ENCODE results near the gene RBX1.
"Not testable (repeated sequence)": the region's sequence is repeated elsewhere in the genome, so short reads cannot be mapped to it uniquely, and the experiment has no call there.

Gene RBX1

GRCh38 chr22:40997520-40997919 lies 46.3 kb downstream of the RBX1 start:
- Histone ChIP-seq H3K27ac (ENCODE audit: low read length) (no peak overlapping the region), H3K36me3 (ENCODE audit: control insufficient read depth in 2 of 2, insufficient read depth in 2 of 2, low read length in 2 of 2) (no peaks in the 10 kb centered on the region), H3K9ac (ENCODE audit: low read length in 2 of 2) (no peak overlapping the region), H3K4me3 (ENCODE audit: low read length in 2 of 2) (no peak overlapping the region), H3K27me3 (ENCODE audit: control insufficient read depth in 1 of 2, insufficient read depth in 2 of 2, low read length in 2 of 2) (peaks cover 0 to 2% of the 10 kb centered on the region in 2 donors), H3K4me1 (ENCODE audit: control insufficient read depth, insufficient read depth, low read length) (no peaks in the 10 kb centered on the region), H3K9me3 (ENCODE audit: control insufficient read depth in 2 of 2, low read length in 2 of 2) (no peaks in the 10 kb centered on the region)

GRCh38 chr22:41000040-41000565 lies 48.9 kb downstream of the RBX1 start:
- Histone ChIP-seq H3K9ac (ENCODE audit: low read length in 2 of 2) (no peak overlapping the region), H3K27me3 (ENCODE audit: control insufficient read depth in 1 of 2, insufficient read depth in 2 of 2, low read length in 2 of 2) (no peaks in the 10 kb centered on the region), H3K27ac (ENCODE audit: low read length) (no peak overlapping the region), H3K4me1 (ENCODE audit: control insufficient read depth, insufficient read depth, low read length) (no peaks in the 10 kb centered on the region), H3K36me3 (ENCODE audit: control insufficient read depth in 2 of 2, insufficient read depth in 2 of 2, low read length in 2 of 2) (no peaks in the 10 kb centered on the region), H3K4me3 (ENCODE audit: low read length in 2 of 2) (no peak overlapping the region), H3K9me3 (ENCODE audit: control insufficient read depth in 2 of 2, low read length in 2 of 2) (no peaks in the 10 kb centered on the region)

- H3K36me3 ChIP-seq (ENCODE audit: control insufficient read depth in 2 of 2, insufficient read depth in 2 of 2, low read length in 2 of 2) = no peaks in the 10 kb centered on the region
- no peak overlapping the region for H3K4me3 ChIP-seq (ENCODE audit: low read length in 2 of 2)
- H3K9me3 ChIP-seq (ENCODE audit: control insufficient read depth in 2 of 2, low read length in 2 of 2) = no peaks in the 10 kb centered on the region
- no peak overlapping the region for H3K27ac ChIP-seq (ENCODE audit: low read length)
- H3K27me3 ChIP-seq (ENCODE audit: control insufficient read depth in 1 of 2, insufficient read depth in 2 of 2, low read length in 2 of 2) = no peaks in the 10 kb centered on the region
- no peak overlapping the region for H3K9ac ChIP-seq (ENCODE audit: low read length in 2 of 2)
- no peaks in the 10 kb centered on the region for H3K4me1 ChIP-seq (ENCODE audit: control insufficient read depth, insufficient read depth, low read length)
Observed at GRCh38 chr22:41000941-41001721, 50.0 kb downstream of the RBX1 start.

- Histone ChIP-seq H3K9ac (ENCODE audit: low read length in 2 of 2) (no peak overlapping the region), H3K4me1 (ENCODE audit: control insufficient read depth, insufficient read depth, low read length) (no peaks in the 10 kb centered on the region), H3K36me3 (ENCODE audit: control insufficient read depth in 2 of 2, insufficient read depth in 2 of 2, low read length in 2 of 2) (no peaks in the 10 kb centered on the region), H3K9me3 (ENCODE audit: control insufficient read depth in 2 of 2, low read length in 2 of 2) (no peaks in the 10 kb centered on the region), H3K27me3 (ENCODE audit: control insufficient read depth in 1 of 2, insufficient read depth in 2 of 2, low read length in 2 of 2) (no peaks in the 10 kb centered on the region), H3K27ac (ENCODE audit: low read length) (no peak overlapping the region), H3K4me3 (ENCODE audit: low read length in 2 of 2) (no peak overlapping the region)
Observed at GRCh38 chr22:41001722-41002122, 50.5 kb downstream of the RBX1 start.

GRCh38 chr22:41002386-41002785 lies 51.2 kb downstream of the RBX1 start:
- H3K36me3 ChIP-seq (ENCODE audit: control insufficient read depth in 2 of 2, insufficient read depth in 2 of 2, low read length in 2 of 2); H3K9me3 ChIP-seq (ENCODE audit: control insufficient read depth in 2 of 2, low read length in 2 of 2); H3K4me1 ChIP-seq (ENCODE audit: control insufficient read depth, insufficient read depth, low read length); H3K27me3 ChIP-seq (ENCODE audit: control insufficient read depth in 1 of 2, insufficient read depth in 2 of 2, low read length in 2 of 2); H3K4me3 ChIP-seq (ENCODE audit: low read length in 2 of 2); H3K9ac ChIP-seq (ENCODE audit: low read length in 2 of 2); H3K27ac ChIP-seq (ENCODE audit: low read length): not testable (repeated sequence)

- no peaks in the 10 kb centered on the region for H3K27me3 ChIP-seq (ENCODE audit: control insufficient read depth in 1 of 2, insufficient read depth in 2 of 2, low read length in 2 of 2)
- H3K27ac ChIP-seq (ENCODE audit: low read length) = no peak overlapping the region
- no peak overlapping the region for H3K9ac ChIP-seq (ENCODE audit: low read length in 2 of 2)
- no peak overlapping the region for H3K4me3 ChIP-seq (ENCODE audit: low read length in 2 of 2)
- no peaks in the 10 kb centered on the region for H3K36me3 ChIP-seq (ENCODE audit: control insufficient read depth in 2 of 2, insufficient read depth in 2 of 2, low read length in 2 of 2)
- H3K9me3 ChIP-seq (ENCODE audit: control insufficient read depth in 2 of 2, low read length in 2 of 2) = no peaks in the 10 kb centered on the region
- H3K4me1 ChIP-seq (ENCODE audit: control insufficient read depth, insufficient read depth, low read length) = no peaks in the 10 kb centered on the region
Observed at GRCh38 chr22:41003066-41003465, 51.9 kb downstream of the RBX1 start.

- no peak overlapping the region for H3K4me3 ChIP-seq (ENCODE audit: low read length in 2 of 2)
- H3K27me3 ChIP-seq (ENCODE audit: control insufficient read depth in 1 of 2, insufficient read depth in 2 of 2, low read length in 2 of 2) = no peaks in the 10 kb centered on the region
- H3K27ac ChIP-seq (ENCODE audit: low read length) = no peak overlapping the region
- no peak overlapping the region for H3K9ac ChIP-seq (ENCODE audit: low read length in 2 of 2)
- no peaks in the 10 kb centered on the region for H3K36me3 ChIP-seq (ENCODE audit: control insufficient read depth in 2 of 2, insufficient read depth in 2 of 2, low read length in 2 of 2)
- H3K4me1 ChIP-seq (ENCODE audit: control insufficient read depth, insufficient read depth, low read length) = no peaks in the 10 kb centered on the region
- H3K9me3 ChIP-seq (ENCODE audit: control insufficient read depth in 2 of 2, low read length in 2 of 2) = no peaks in the 10 kb centered on the region
Observed at GRCh38 chr22:41003976-41004375, 52.8 kb downstream of the RBX1 start.

- Histone ChIP-seq H3K9me3 (ENCODE audit: control insufficient read depth in 2 of 2, low read length in 2 of 2) (no peaks in the 10 kb centered on the region), H3K27ac (ENCODE audit: low read length) (no peak overlapping the region), H3K27me3 (ENCODE audit: control insufficient read depth in 1 of 2, insufficient read depth in 2 of 2, low read length in 2 of 2) (peaks cover 0 to 4% of the 10 kb centered on the region in 2 donors), H3K4me1 (ENCODE audit: control insufficient read depth, insufficient read depth, low read length) (no peaks in the 10 kb centered on the region), H3K4me3 (ENCODE audit: low read length in 2 of 2) (no peak overlapping the region), H3K36me3 (ENCODE audit: control insufficient read depth in 2 of 2, insufficient read depth in 2 of 2, low read length in 2 of 2) (no peaks in the 10 kb centered on the region), H3K9ac (ENCODE audit: low read length in 2 of 2) (no peak overlapping the region)
Observed at GRCh38 chr22:41009222-41009948, 58.2 kb downstream of the RBX1 start.

GRCh38 chr22:41015003-41015402 lies 63.8 kb downstream of the RBX1 start:
- H3K36me3 ChIP-seq (ENCODE audit: control insufficient read depth in 2 of 2, insufficient read depth in 2 of 2, low read length in 2 of 2) = no peaks in the 10 kb centered on the region
- H3K4me1 ChIP-seq (ENCODE audit: control insufficient read depth, insufficient read depth, low read length) = no peaks in the 10 kb centered on the region
- H3K9me3 ChIP-seq (ENCODE audit: control insufficient read depth in 2 of 2, low read length in 2 of 2) = no peaks in the 10 kb centered on the region
- no peak overlapping the region for H3K27ac ChIP-seq (ENCODE audit: low read length)
- no peaks in the 10 kb centered on the region for H3K27me3 ChIP-seq (ENCODE audit: control insufficient read depth in 1 of 2, insufficient read depth in 2 of 2, low read length in 2 of 2)
- no peak overlapping the region for H3K4me3 ChIP-seq (ENCODE audit: low read length in 2 of 2)
- H3K9ac ChIP-seq (ENCODE audit: low read length in 2 of 2) = no peak overlapping the region

- H3K36me3 ChIP-seq (ENCODE audit: control insufficient read depth in 2 of 2, insufficient read depth in 2 of 2, low read length in 2 of 2) = no peaks in the 10 kb centered on the region
- H3K4me3 ChIP-seq (ENCODE audit: low read length in 2 of 2) = peak overlapping the region; percentile 71 to 75
- H3K9ac ChIP-seq (ENCODE audit: low read length in 2 of 2) = peak overlapping the region; percentile 72 to 84
- H3K4me1 ChIP-seq (ENCODE audit: control insufficient read depth, insufficient read depth, low read length) = peaks cover 15% of the 10 kb centered on the region
- H3K27me3 ChIP-seq (ENCODE audit: control insufficient read depth in 1 of 2, insufficient read depth in 2 of 2, low read length in 2 of 2) = no peaks in the 10 kb centered on the region
- H3K9me3 ChIP-seq (ENCODE audit: control insufficient read depth in 2 of 2, low read length in 2 of 2) = no peaks in the 10 kb centered on the region
- peak overlapping the region; percentile 88 for H3K27ac ChIP-seq (ENCODE audit: low read length)
Observed at GRCh38 chr22:41021061-41021612, 70.0 kb downstream of the RBX1 start.
